ENCODE data around the gene CD22. TPM values are rescaled to one million over a fixed set of nuclear protein-coding genes. Genes with fewer than 3 reads are reported as not detected.

CD22 gene
- total RNA-seq, 1 experiment from 2014 or later = not detected

DNA sequence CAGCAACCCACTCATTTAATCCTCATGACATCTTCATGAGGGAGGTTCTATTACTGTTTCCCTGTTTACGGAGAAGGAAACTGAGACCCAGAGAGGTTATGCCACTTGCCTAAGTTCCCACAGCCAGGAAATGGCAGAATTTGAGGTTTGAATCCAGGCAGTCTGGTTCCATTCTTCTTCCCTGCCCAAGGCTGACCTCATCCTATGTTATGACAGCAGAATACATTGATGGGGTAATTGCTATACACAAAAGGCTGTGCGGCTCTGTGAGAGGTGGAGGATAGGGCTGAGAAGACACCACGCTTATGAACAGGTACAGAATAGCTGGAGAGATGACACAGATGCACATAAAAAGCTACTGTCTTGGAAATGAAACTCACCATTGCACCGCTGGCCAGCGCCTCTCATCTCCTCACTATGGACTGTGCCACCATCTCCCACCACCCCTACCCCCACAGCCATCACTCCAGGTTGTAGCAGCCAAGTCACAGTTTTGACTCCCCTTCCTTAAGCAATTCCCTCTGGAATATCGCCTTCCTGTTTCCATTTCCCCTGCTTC, 25.6 kb upstream of the CD22 start:
- H2AK5ac ChIP-seq (ENCODE audit: insufficient read length, low read length) = no peak overlapping the region
- no peak overlapping the region for H2BK12ac ChIP-seq (ENCODE audit: insufficient read length, low read depth, low read length)
- no peak for DNase-seq
- H4K20me1 ChIP-seq (ENCODE audit: control insufficient read depth, insufficient read depth, insufficient read length) = no peaks in the 10 kb centered on the region
- H3K4ac ChIP-seq (ENCODE audit: low read depth, low read length) = no peak overlapping the region
- no peaks in the 10 kb centered on the region for H3K27me3 ChIP-seq (ENCODE audit: insufficient read depth, low read length)
- H3K4me1 ChIP-seq (ENCODE audit: insufficient read depth, low read length) = no peaks in the 10 kb centered on the region; the same call in 1 of the 2 replicates
- no CpG with 5 or more reads among the region's 6 CpGs for WGBS (ENCODE audit: extremely low coverage, insufficient read length, low lambda C conversion rate)
- no peak overlapping the region for H2BK15ac ChIP-seq (ENCODE audit: low read depth, low read length)
- H3K79me1 ChIP-seq (ENCODE audit: insufficient read depth, low read depth, low read length, poor library complexity, severe bottlenecking) = no peaks in the 10 kb centered on the region
- Mint-ChIP-seq H3K4me3 (no peak overlapping the region), H3K4me1 (peaks cover 0 to 10% of the 10 kb centered on the region in 2 experiments; a peak in 2 of 4 replicates), H3K27me3 (ENCODE audit: low read depth) (no peaks in the 10 kb centered on the region), H3K9me3 (no peaks in the 10 kb centered on the region), H3K27ac (no peak overlapping the region), H3K36me3 (ENCODE audit: insufficient read depth in 1 of 3, low read depth in 3 of 3) (no peaks in the 10 kb centered on the region)
- H3K4me2 ChIP-seq (ENCODE audit: insufficient read depth, insufficient read length, low read length) = no peak overlapping the region
- H2BK5ac ChIP-seq (ENCODE audit: insufficient read length, low read length) = no peak overlapping the region
- H3K18ac ChIP-seq (ENCODE audit: insufficient read length, low read depth, low read length) = no peak overlapping the region
- no peak overlapping the region for H2AFZ ChIP-seq (ENCODE audit: low read length)
- no peak overlapping the region for H3T11ph ChIP-seq (ENCODE audit: low read length)
- TF ChIP-seq, protein P1, sequence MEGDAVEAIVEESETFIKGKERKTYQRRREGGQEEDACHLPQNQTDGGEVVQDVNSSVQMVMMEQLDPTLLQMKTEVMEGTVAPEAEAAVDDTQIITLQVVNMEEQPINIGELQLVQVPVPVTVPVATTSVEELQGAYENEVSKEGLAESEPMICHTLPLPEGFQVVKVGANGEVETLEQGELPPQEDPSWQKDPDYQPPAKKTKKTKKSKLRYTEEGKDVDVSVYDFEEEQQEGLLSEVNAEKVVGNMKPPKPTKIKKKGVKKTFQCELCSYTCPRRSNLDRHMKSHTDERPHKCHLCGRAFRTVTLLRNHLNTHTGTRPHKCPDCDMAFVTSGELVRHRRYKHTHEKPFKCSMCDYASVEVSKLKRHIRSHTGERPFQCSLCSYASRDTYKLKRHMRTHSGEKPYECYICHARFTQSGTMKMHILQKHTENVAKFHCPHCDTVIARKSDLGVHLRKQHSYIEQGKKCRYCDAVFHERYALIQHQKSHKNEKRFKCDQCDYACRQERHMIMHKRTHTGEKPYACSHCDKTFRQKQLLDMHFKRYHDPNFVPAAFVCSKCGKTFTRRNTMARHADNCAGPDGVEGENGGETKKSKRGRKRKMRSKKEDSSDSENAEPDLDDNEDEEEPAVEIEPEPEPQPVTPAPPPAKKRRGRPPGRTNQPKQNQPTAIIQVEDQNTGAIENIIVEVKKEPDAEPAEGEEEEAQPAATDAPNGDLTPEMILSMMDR (conservative IDR thresholded peaks at IDR 0.05) = no peak
- no peak overlapping the region for H2BK20ac ChIP-seq (ENCODE audit: low read depth, low read length, poor library complexity, severe bottlenecking)
- no peak overlapping the region for H4K5ac ChIP-seq (ENCODE audit: insufficient read length, low read depth, low read length)
- H3K9me3 ChIP-seq (ENCODE audit: control insufficient read depth, low read depth, low read length) = no peaks in the 10 kb centered on the region
- no peak overlapping the region for H3K14ac ChIP-seq (ENCODE audit: insufficient read depth, low read length)
- no peak overlapping the region for H3K27ac ChIP-seq (ENCODE audit: insufficient read length, low read depth, low read length)
- H2BK120ac ChIP-seq (ENCODE audit: low read depth, low read length, poor library complexity, severe bottlenecking) = no peak overlapping the region
- H3K56ac ChIP-seq (ENCODE audit: insufficient read length, low read depth, low read length) = no peak overlapping the region
- H4K8ac ChIP-seq (replicated peaks; ENCODE audit: insufficient read length, low read depth, low read length) = no peak overlapping the region
- no peak overlapping the region for H3K9ac ChIP-seq (ENCODE audit: extremely low read depth, insufficient read length, low read length)
- H3K23ac ChIP-seq (ENCODE audit: insufficient read length, low read depth, low read length) = no peak overlapping the region
- no peak overlapping the region for H4K91ac ChIP-seq (ENCODE audit: insufficient read length, low read depth, low read length)
- H3K79me2 ChIP-seq (ENCODE audit: insufficient read depth, low read length) = no peaks in the 10 kb centered on the region
- H3K23me2 ChIP-seq (ENCODE audit: insufficient read length, low read depth, low read length, poor library complexity, severe bottlenecking) = no peaks in the 10 kb centered on the region

Data from H9 (cell line).